Suprapubic skin (tissue), 4 donors: ENCODE measurements around the gene RPL27A. TPM values are rescaled to one million over a fixed set of nuclear protein-coding genes. Genes with fewer than 3 reads are reported as not detected.

ENCODE experiments used
- DNase-seq, 2 donors: peaks; one replicate each; pipeline ENCODE4 v3.0.0-alpha.2; 2019; ENCODE audit warnings: low spot score in 2 of 2
- H3K27ac ChIP-seq: fragments of 200-600 bp; sonication (generic); one replicate; pipeline ENCODE4 v1.5.1; 2019
- H3K27me3 ChIP-seq: fragments of 200-600 bp; sonication (generic); one replicate; pipeline ENCODE4 v1.5.1; 2019
- H3K36me3 ChIP-seq: fragments of 200-600 bp; sonication (generic); one replicate; pipeline ENCODE4 v1.5.1; 2019
- H3K4me1 ChIP-seq: fragments of 200-600 bp; sonication (generic); one replicate; pipeline ENCODE4 v1.5.1; 2019
- H3K4me3 ChIP-seq: fragments of 200-600 bp; sonication (generic); one replicate; pipeline ENCODE4 v1.5.1; 2019; ENCODE audit warnings: mild to moderate bottlenecking
- H3K9me3 ChIP-seq: fragments of 200-600 bp; sonication (generic); one replicate; pipeline ENCODE4 v1.5.1; 2019
- CTCF ChIP-seq, 2 donors: fragments of 200-600 bp in 1 of 2; fragments of 450-650 bp in 1 of 2; sonication (generic) in 1 of 2; IDR thresholded peaks; one replicate each; pipeline ENCODE4 v1.5.1; 2016 to 2019; ENCODE audit warnings: antibody characterized with exemption in 2 of 2, mild to moderate bottlenecking in 1 of 2, moderate library complexity in 1 of 2
- EP300 ChIP-seq: sonication (generic); formaldehyde crosslinking; IDR thresholded peaks from one replicate; pipeline ENCODE4 v1.6.1; 2017; ENCODE audit warnings: antibody characterized with exemption
- POLR2A ChIP-seq, 2 donors: fragments of 450-650 bp; IDR thresholded peaks; one replicate each; pipeline ENCODE4 v1.6.1; 2017; ENCODE audit warnings: antibody characterized with exemption in 2 of 2, mild to moderate bottlenecking in 2 of 2, moderate library complexity in 2 of 2
- POLR2AphosphoS5 ChIP-seq, 3 donors: sonication (generic); formaldehyde crosslinking; IDR thresholded peaks; one replicate each; pipeline ENCODE4 v1.6.1; 2017; ENCODE audit warnings: antibody characterized with exemption in 3 of 3
- WGBS: methylation state at CpG from one replicate; pipeline ENCODE4 v1.1.5; 2018; 5-methylcytosine and 5-hydroxymethylcytosine counted together
- total RNA-seq, 4 donors: library from RNA; depleted of rRNA; stranded (reverse); fragments of >200 nt; gene quantifications; one replicate each; pipeline ENCODE4 v1.1.0, GENCODE V29; 2016

Gene RPL27A
- total RNA-seq, 4 donors from 2014 or later = 822 to 1,505 (median 1,124) TPM

- Histone ChIP-seq H3K36me3 (peaks cover 11% of the 10 kb centered on the region), H3K4me3 (no peak overlapping the region), H3K9me3 (no peaks in the 10 kb centered on the region), H3K27ac (peak overlapping the region; percentile 81), H3K27me3 (no peaks in the 10 kb centered on the region), H3K4me1 (peaks cover 70% of the 10 kb centered on the region)
- DNase-seq = no peak
- TF ChIP-seq EP300 (no peak), POLR2A (IDR thresholded peaks at IDR 0.05) (no peak), CTCF (IDR thresholded peaks at IDR 0.05) (no peak), POLR2AphosphoS5 (IDR thresholded peaks at IDR 0.05) (no peak)
- 78% methylated on average over 9 of the region's 9 CpGs for WGBS
Observed at GRCh38 chr11:8717544-8717875, 34.9 kb downstream of the RPL27A start.

GRCh38 chr11:8717876-8718753, 35.5 kb downstream of the RPL27A start:
- H3K36me3 ChIP-seq = peaks cover 5% of the 10 kb centered on the region
- TF ChIP-seq EP300 (no peak), CTCF (IDR thresholded peaks at IDR 0.05) (no peak), POLR2A (IDR thresholded peaks at IDR 0.05) (no peak), POLR2AphosphoS5 (IDR thresholded peaks at IDR 0.05) (no peak)
- H3K9me3 ChIP-seq = no peaks in the 10 kb centered on the region
- peaks cover 74% of the 10 kb centered on the region for H3K4me1 ChIP-seq
- H3K27ac ChIP-seq = peak overlapping the region; percentile 81
- H3K27me3 ChIP-seq = no peaks in the 10 kb centered on the region
- peak overlapping the region; percentile 15 for H3K4me3 ChIP-seq
- WGBS = 37% methylated on average over 8 of the region's 11 CpGs
- no peak for DNase-seq

GRCh38 chr11:8719211-8719649, 36.6 kb downstream of the RPL27A start:
- no peak for TF ChIP-seq POLR2A (IDR thresholded peaks at IDR 0.05)
- TF ChIP-seq POLR2AphosphoS5 (IDR thresholded peaks at IDR 0.05) = peak in 1 of 3 donors; percentile 70
- DNase-seq = no peak
- no peaks in the 10 kb centered on the region for H3K27me3 ChIP-seq
- peaks cover 2% of the 10 kb centered on the region for H3K36me3 ChIP-seq
- WGBS = 16% methylated on average over 4 of the region's 4 CpGs
- no peaks in the 10 kb centered on the region for H3K9me3 ChIP-seq
- peak overlapping the region; percentile 10 for H3K4me3 ChIP-seq
- H3K4me1 ChIP-seq = peaks cover 74% of the 10 kb centered on the region
- H3K27ac ChIP-seq = peak overlapping the region; percentile 81

GRCh38 chr11:8719721-8720120, 37.1 kb downstream of the RPL27A start:
- Histone ChIP-seq H3K9me3 (no peaks in the 10 kb centered on the region), H3K36me3 (peaks cover 6% of the 10 kb centered on the region), H3K4me3 (no peak overlapping the region), H3K27me3 (no peaks in the 10 kb centered on the region), H3K27ac (peak overlapping the region; percentile 81), H3K4me1 (peaks cover 74% of the 10 kb centered on the region)
- WGBS = 18% methylated on average over 2 of the region's 3 CpGs
- no peak for DNase-seq
- TF ChIP-seq EP300 (no peak), CTCF (IDR thresholded peaks at IDR 0.05) (no peak), POLR2A (IDR thresholded peaks at IDR 0.05) (no peak), POLR2AphosphoS5 (IDR thresholded peaks at IDR 0.05) (no peak)

- H3K4me3 ChIP-seq = no peak overlapping the region
- H3K27me3 ChIP-seq = no peaks in the 10 kb centered on the region
- DNase-seq = no peak
- WGBS = 53% methylated on average over 3 of the region's 3 CpGs
- no peaks in the 10 kb centered on the region for H3K9me3 ChIP-seq
- H3K4me1 ChIP-seq = peaks cover 74% of the 10 kb centered on the region
- peak overlapping the region; percentile 81 for H3K27ac ChIP-seq
- no peak for TF ChIP-seq EP300
- TF ChIP-seq POLR2AphosphoS5 (IDR thresholded peaks at IDR 0.05) = no peak
- no peak for TF ChIP-seq CTCF (IDR thresholded peaks at IDR 0.05)
- TF ChIP-seq POLR2A (IDR thresholded peaks at IDR 0.05) = no peak
- peaks cover 9% of the 10 kb centered on the region for H3K36me3 ChIP-seq
Observed at GRCh38 chr11:8720352-8720751, 37.8 kb downstream of the RPL27A start.
